A549 (cell line): ENCODE measurements around the gene DOC2A. TPM values are rescaled to one million over a fixed set of nuclear protein-coding genes. Genes with fewer than 3 reads are reported as not detected.

Experiments
- ATAC-seq, 2 experiments: fragments of 200-7000 bp in 1 of 2; fragments of >200 bp in 1 of 2; cut with Nextera tagmentation in 1 of 2; cut with Tn5 transposase in 1 of 2; 3 replicates each; pipeline versions ENCODE4 v1.8.0 to v1.9.1; 2018 to 2020; ENCODE audit warnings: mild to moderate bottlenecking in 1 of 2, moderate library complexity in 1 of 2
- CTCF ChIA-PET: fragments of 300-600 bp; sonication (Branson Sonifier 250); formaldehyde crosslinking; extraction: SDS; loops from one replicate; lab custom pipeline; 2021; ENCODE audit warnings: antibody characterized with exemption, inconsistent platforms; lab: Yijun Ruan, JAX
- POLR2A ChIA-PET: fragments of 350-600 bp; formaldehyde crosslinking; extraction: SDS; loops from one replicate; lab custom pipeline; 2021; ENCODE audit warnings: antibody characterized with exemption, inconsistent platforms; lab: Yijun Ruan, JAX
- DNase-seq, 2 experiments: peaks; one replicate each; pipeline versions ENCODE4 v3.0.0 to v3.0.0-alpha.2; 2011 to 2016; ENCODE audit warnings: low read depth in 1 of 2, low spot score in 1 of 2
- FAIRE-seq: peaks from 2 replicates; lab custom pipeline; 2011; peaks lifted over from hg19 to GRCh38; lab: Jason Lieb, UNC
- H3K27ac ChIP-seq, 2 experiments: fragments of >200 bp; sonication (Bioruptor Twin); formaldehyde crosslinking; 3 replicates each; pipeline ENCODE4 v1.5.1; 2016 to 2017
- H3K4me1 ChIP-seq: fragments of >200 bp; sonication (Bioruptor Twin); formaldehyde crosslinking; 3 replicates; pipeline ENCODE4 v1.6.1; 2016
- H3K4me2 ChIP-seq: fragments of >200 bp; sonication (Bioruptor Twin); formaldehyde crosslinking; 3 replicates; pipeline ENCODE4 v1.6.1; 2016
- H3K4me3 ChIP-seq: fragments of >200 bp; sonication (Bioruptor Twin); formaldehyde crosslinking; 3 replicates; pipeline ENCODE4 v1.5.1; 2016
- H3K9me3 ChIP-seq: fragments of >200 bp; sonication (Bioruptor Twin); formaldehyde crosslinking; 3 replicates; pipeline ENCODE4 v1.6.1; 2016
- ATOH8 ChIP-seq: fragments of 250-450 bp; sonication (Bioruptor Pico); IDR thresholded peaks from 2 replicates; pipeline ENCODE4 v1.5.0; 2020; ENCODE audit warnings: low read depth, mild to moderate bottlenecking, moderate library complexity
- BCL3 ChIP-seq: fragments of >200 bp; sonication (Bioruptor Twin); formaldehyde crosslinking; IDR thresholded peaks from 3 replicates; pipeline ENCODE4 v1.6.1; 2016
- CBX2 ChIP-seq: fragments of 200-600 bp; sonication (generic); IDR thresholded peaks from 2 replicates; pipeline ENCODE4 v1.6.1; 2016; ENCODE audit warnings: low read depth, mild to moderate bottlenecking, borderline replicate concordance
- CBX8 ChIP-seq: fragments of 200-600 bp; sonication (generic); IDR thresholded peaks from 2 replicates; pipeline ENCODE4 v1.6.1; 2016
- EHF ChIP-seq: fragments of 250-450 bp; sonication (Bioruptor Pico); IDR thresholded peaks from 2 replicates; pipeline ENCODE4 v1.5.0; 2020; ENCODE audit warnings: mild to moderate bottlenecking
- EHMT2 ChIP-seq: fragments of 200-600 bp; sonication (generic); IDR thresholded peaks from 2 replicates; pipeline ENCODE4 v1.6.1; 2016; ENCODE audit warnings: antibody characterized with exemption, low read depth, mild to moderate bottlenecking, moderate library complexity
- ESRRA ChIP-seq: fragments of 150-350 bp; IDR thresholded peaks from 2 replicates; pipeline ENCODE4 v1.6.1; 2014; ENCODE audit warnings: mild to moderate bottlenecking, low read length, borderline replicate concordance
- FOSB ChIP-seq: fragments of 250-450 bp; sonication (Bioruptor Pico); IDR thresholded peaks from 2 replicates; pipeline ENCODE4 v1.5.0; 2020; ENCODE audit warnings: mild to moderate bottlenecking, moderate library complexity
- HDAC2 ChIP-seq: fragments of 200-600 bp; sonication (generic); IDR thresholded peaks from 2 replicates; pipeline ENCODE4 v1.6.1; 2016
- HES2 ChIP-seq: fragments of >200 bp; sonication (Bioruptor Twin); formaldehyde crosslinking; IDR thresholded peaks from 2 replicates; pipeline ENCODE4 v1.6.1; 2016
- HOXB5 ChIP-seq: fragments of 250-450 bp; sonication (Bioruptor Pico); IDR thresholded peaks from 2 replicates; pipeline ENCODE4 v1.5.0; 2020; ENCODE audit warnings: mild to moderate bottlenecking, moderate library complexity
- MAFK ChIP-seq: fragments of 450-650 bp; IDR thresholded peaks from 2 replicates; pipeline ENCODE4 v1.6.1; 2014; ENCODE audit not compliant: partially characterized antibody
- MAZ ChIP-seq: fragments of 150-350 bp; IDR thresholded peaks from 2 replicates; pipeline ENCODE4 v1.6.1; 2014; ENCODE audit warnings: antibody characterized with exemption, low read depth, low read length, borderline replicate concordance
- NFE2L2 ChIP-seq: fragments of 150-350 bp; conservative IDR thresholded peaks from 2 replicates; pipeline ENCODE4 v1.6.1; 2014; ENCODE audit warnings: low read length
- NPAS2 ChIP-seq: fragments of 250-450 bp; sonication (Bioruptor Pico); IDR thresholded peaks from 2 replicates; pipeline ENCODE4 v1.8.0; 2022; ENCODE audit warnings: mild to moderate bottlenecking, moderate library complexity, borderline replicate concordance
- POLR2A ChIP-seq: IDR thresholded peaks from 2 replicates; pipeline ENCODE4 v1.6.1; 2012; ENCODE audit warnings: mild to moderate bottlenecking, low read length
- RFX5 ChIP-seq: fragments of 450-650 bp; IDR thresholded peaks from 2 replicates; pipeline ENCODE4 v1.7.1; 2014; ENCODE audit warnings: antibody characterized with exemption, mild to moderate bottlenecking, moderate library complexity
- SREBF2 ChIP-seq: fragments of 450-650 bp; IDR thresholded peaks from 2 replicates; pipeline ENCODE4 v1.6.1; 2014; ENCODE audit warnings: mild to moderate bottlenecking, moderate library complexity
- TP53 ChIP-seq: fragments of 250-450 bp; sonication (Bioruptor Pico); IDR thresholded peaks from 2 replicates; pipeline ENCODE4 v1.5.0; 2021; ENCODE audit warnings: mild to moderate bottlenecking, moderate library complexity
- ZC3H11A ChIP-seq: fragments of 450-650 bp; IDR thresholded peaks from 2 replicates; pipeline ENCODE4 v1.6.1; 2014; ENCODE audit warnings: antibody characterized with exemption, mild to moderate bottlenecking
- WGBS: methylation state at CpG from one replicate; pipeline ENCODE4 v1.1.6; 2017; ENCODE audit errors: missing lambda C conversion rate; 5-methylcytosine and 5-hydroxymethylcytosine counted together
- polyA plus RNA-seq, 4 experiments: library from polyadenylated mRNA; depleted of rRNA in 3 of 4; stranded (reverse); fragments of >200 nt; fragmentation: RNase III in 1 of 4; extraction: RNeasy Plus Mini Kit Qiagen cat#74134 plus additional on column Dnase treatment in 1 of 4; gene quantifications; 2 replicates in 3 of 4; 3 replicates in 1 of 4; pipeline ENCODE4 v1.2.3, GENCODE V29; 2011 to 2017
- TF ChIP-seq, protein P1 (sequence below): IDR thresholded peaks from 2 replicates; pipeline ENCODE4 v1.6.1; 2012

The DOC2A gene
- polyA plus RNA-seq, 2 of the 4 experiments (the other 2 are of a cell fraction), result 2.5 to 5.5 TPM

- ChIA-PET CTCF (interaction anchor here (0.6 to 0.8 kb wide), 4 partner anchors 12 to 126 kb away, joined by 3 to 4 read pairs (median 3); no protein-coding TSS in a partner anchor), POLR2A (no interaction called here)
- FAIRE-seq (no peak), DNase-seq (no peak), ATAC-seq (peak; percentile 18 to 28; a peak in 4 of 6 replicates)
- WGBS, result 48% methylated on average over 12 of the region's 13 CpGs
- Histone ChIP-seq H3K4me3 (no peak overlapping the region), H3K9me3 (no peaks in the 10 kb centered on the region), H3K4me1 (0 out of 3 replicates have a peak, but pooled peaks cover 7% of the 10 kb centered on the region), H3K27ac (no peak overlapping the region), H3K4me2 (no peak overlapping the region)
- TF ChIP-seq TP53 (CRISPR knock-in tag), result no peak
- no peak for TF ChIP-seq ZC3H11A
- TF ChIP-seq MAFK, result peak; percentile 4
- TF ChIP-seq, protein P1, sequence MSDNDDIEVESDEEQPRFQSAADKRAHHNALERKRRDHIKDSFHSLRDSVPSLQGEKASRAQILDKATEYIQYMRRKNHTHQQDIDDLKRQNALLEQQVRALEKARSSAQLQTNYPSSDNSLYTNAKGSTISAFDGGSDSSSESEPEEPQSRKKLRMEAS, result no peak
- no peak for TF ChIP-seq MAZ
- TF ChIP-seq BCL3, result no peak
- no peak for TF ChIP-seq HES2
- TF ChIP-seq EHF (CRISPR knock-in tag), result no peak
Observed at GRCh38 chr16:30027588-30028437, 17.0 kb upstream of the DOC2A start.

- no peaks in the 10 kb centered on the region for H3K9me3 ChIP-seq
- no peak for DNase-seq
- no peak overlapping the region for H3K27ac ChIP-seq
- FAIRE-seq, result no peak
- 68% methylated on average over 8 of the region's 18 CpGs for WGBS
- TF ChIP-seq ATOH8 (CRISPR knock-in tag), result no peak
- no peak for TF ChIP-seq SREBF2
- TF ChIP-seq EHMT2, result no peak
- TF ChIP-seq RFX5, result no peak
- no peak for TF ChIP-seq BCL3
- no peak for TF ChIP-seq FOSB (CRISPR knock-in tag)
- no peak for TF ChIP-seq ESRRA
- TF ChIP-seq ZC3H11A, result no peak
- TF ChIP-seq HES2, result no peak
- TF ChIP-seq MAFK, result no peak
- TF ChIP-seq NPAS2, result no peak
- TF ChIP-seq MAZ, result no peak
- no peak for TF ChIP-seq HOXB5
- no peak for TF ChIP-seq POLR2A
- no peak for TF ChIP-seq NFE2L2
- no peak for TF ChIP-seq CBX8
- no peak for TF ChIP-seq HDAC2
- TF ChIP-seq CBX2, result no peak
- no peak overlapping the region for H3K4me2 ChIP-seq
- ATAC-seq, result no peak
- H3K4me1 ChIP-seq, result 0 out of 3 replicates have a peak, but pooled peaks cover 6% of the 10 kb centered on the region
- CTCF ChIA-PET, result interaction anchor here (1.1 kb wide), 1 partner anchor 21 kb away, joined by 3 read pairs; no protein-coding TSS in a partner anchor
- no peak overlapping the region for H3K4me3 ChIP-seq
- POLR2A ChIA-PET, result interaction anchor here (0.6 kb wide), 1 partner anchor 64 kb away, joined by 3 read pairs; no protein-coding TSS in a partner anchor
Observed at GRCh38 chr16:30026449-30026848, 15.6 kb upstream of the DOC2A start.
